Measurements from ENCODE around the gene RABIF. TPM values are rescaled to one million over a fixed set of nuclear protein-coding genes. Genes with fewer than 3 reads are reported as not detected.
"Not testable (repeated sequence)": the region's sequence is repeated elsewhere in the genome, so short reads cannot be mapped to it uniquely, and the experiment has no call there.

The RABIF gene
- total RNA-seq, 1 experiment from 2014 or later = 9.6 TPM

- Mint-ChIP-seq H3K27ac (ENCODE audit: unreplicated experiment) (no peak overlapping the region), H3K4me3 (ENCODE audit: unreplicated experiment) (no peak overlapping the region), H3K36me3 (ENCODE audit: insufficient read depth, unreplicated experiment) (no peaks in the 10 kb centered on the region), H3K4me1 (ENCODE audit: low read depth, unreplicated experiment) (peaks cover 11% of the 10 kb centered on the region), H3K9me3 (ENCODE audit: unreplicated experiment) (no peaks in the 10 kb centered on the region), H3K27me3 (ENCODE audit: insufficient read depth, unreplicated experiment) (no peaks in the 10 kb centered on the region)
- TF ChIP-seq CTCF (IDR thresholded peaks at IDR 0.05; ENCODE audit: insufficient read depth in 1 of 2, low read depth in 1 of 2, low read length in 1 of 2, severe bottlenecking in 1 of 2, unreplicated experiment in 1 of 2) = no peak
- H3K27me3 ChIP-seq (replicated peaks; ENCODE audit: control insufficient read depth, insufficient read depth, low read length) = no peaks in the 10 kb centered on the region
- H3K9me3 ChIP-seq = no peaks in the 10 kb centered on the region
- peaks cover 11% of the 10 kb centered on the region for H3K4me1 ChIP-seq
- ChIA-PET CTCF (no interaction called here), POLR2A (no interaction called here)
- no peaks in the 10 kb centered on the region for H3K36me3 ChIP-seq (ENCODE audit: control insufficient read depth, insufficient read depth, low read length)
- no TSS peak for BruUV-seq (replicated peaks)
- no peak for DNase-seq
- intact Hi-C loops (cut with micrococcal nuclease; ENCODE audit: unreplicated experiment) = no loop called here
- no peak overlapping the region for H3K4me3 ChIP-seq (ENCODE audit: low read depth, low read length)
These were observed 54.0 kb downstream of the RABIF start for GRCh38 chr1:202834771-202835547.

DNA sequence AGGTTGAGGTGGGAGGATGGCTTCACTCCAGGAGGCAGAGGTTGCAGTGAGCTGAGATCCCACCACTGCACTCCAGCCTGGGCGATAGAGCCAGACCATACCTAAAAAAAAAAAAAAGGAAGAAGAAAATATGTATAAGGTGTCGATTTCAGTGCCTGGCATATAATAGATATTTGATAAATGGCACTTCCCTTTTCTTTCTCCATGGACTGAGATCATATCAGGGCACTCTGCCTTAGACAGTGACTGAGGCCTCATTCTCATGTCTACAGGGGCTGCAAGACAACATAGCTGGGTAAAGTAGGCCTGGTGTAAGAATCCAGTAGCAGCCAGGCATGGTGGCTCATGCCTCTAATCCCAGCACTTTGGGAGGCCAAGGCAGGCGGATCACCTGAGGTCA, 57.0 kb downstream of the RABIF start:
- Histone ChIP-seq H3K4me3 (ENCODE audit: low read depth, low read length) (no peak overlapping the region), H3K27me3 (replicated peaks; ENCODE audit: control insufficient read depth, insufficient read depth, low read length) (no peaks in the 10 kb centered on the region), H3K36me3 (ENCODE audit: control insufficient read depth, insufficient read depth, low read length) (no peaks in the 10 kb centered on the region), H3K4me1 (peaks cover 8% of the 10 kb centered on the region), H3K9me3 (no peaks in the 10 kb centered on the region)
- TF ChIP-seq CTCF (IDR thresholded peaks at IDR 0.05; ENCODE audit: insufficient read depth in 1 of 2, low read depth in 1 of 2, low read length in 1 of 2, severe bottlenecking in 1 of 2, unreplicated experiment in 1 of 2) = no peak
- no TSS peak for BruUV-seq (replicated peaks)
- Mint-ChIP-seq H3K27ac (ENCODE audit: unreplicated experiment) (no peak overlapping the region), H3K36me3 (ENCODE audit: insufficient read depth, unreplicated experiment) (no peaks in the 10 kb centered on the region), H3K4me3 (ENCODE audit: unreplicated experiment) (no peak overlapping the region), H3K27me3 (ENCODE audit: insufficient read depth, unreplicated experiment) (no peaks in the 10 kb centered on the region), H3K9me3 (ENCODE audit: unreplicated experiment) (no peaks in the 10 kb centered on the region), H3K4me1 (ENCODE audit: low read depth, unreplicated experiment) (peaks cover 6% of the 10 kb centered on the region)
- intact Hi-C loops (cut with micrococcal nuclease; ENCODE audit: unreplicated experiment) = no loop called here
- no peak for DNase-seq
- POLR2A ChIA-PET = no interaction called here
- CTCF ChIA-PET = no interaction called here

- H3K27me3 ChIP-seq (replicated peaks; ENCODE audit: control insufficient read depth, insufficient read depth, low read length); H3K36me3 Mint-ChIP-seq (ENCODE audit: insufficient read depth, unreplicated experiment); H3K9me3 Mint-ChIP-seq (ENCODE audit: unreplicated experiment); H3K36me3 ChIP-seq (ENCODE audit: control insufficient read depth, insufficient read depth, low read length); H3K27me3 Mint-ChIP-seq (ENCODE audit: insufficient read depth, unreplicated experiment); H3K4me1 Mint-ChIP-seq (ENCODE audit: low read depth, unreplicated experiment); H3K4me3 Mint-ChIP-seq (ENCODE audit: unreplicated experiment); CTCF ChIA-PET; BruUV-seq (replicated peaks); DNase-seq; H3K4me3 ChIP-seq (ENCODE audit: low read depth, low read length); intact Hi-C loops (cut with micrococcal nuclease; ENCODE audit: unreplicated experiment); H3K9me3 ChIP-seq; H3K4me1 ChIP-seq; POLR2A ChIA-PET; H3K27ac Mint-ChIP-seq (ENCODE audit: unreplicated experiment): not testable (repeated sequence)
These were observed 59.7 kb downstream of the RABIF start for GRCh38 chr1:202829223-202829622.

Other genes with a start within 250 kb of the RABIF start
- 0.07 and 0.09 TPM in 2 replicates for gene SYT2, start 178.7 kb downstream of the RABIF start, total RNA-seq (2022)
- gene KDM5B, start 80.7 kb downstream of the RABIF start, total RNA-seq (2022) = 62.7 and 67.5 TPM in 2 replicates
- 1.4 TPM in 1 of 2 replicates, not detected in the other for gene PCAT6, start 78.2 kb downstream of the RABIF start, total RNA-seq (2022)
- 23.2 and 23.6 TPM in 2 replicates for gene KLHL12, start 38.1 kb upstream of the RABIF start, total RNA-seq (2022)
- gene ADIPOR1, start 69.2 kb upstream of the RABIF start, total RNA-seq (2022) = 68.3 and 71.4 TPM in 2 replicates
- gene CYB5R1, start 78.1 kb upstream of the RABIF start, total RNA-seq (2022) = 28.0 and 29.6 TPM in 2 replicates
- 62.8 and 74.3 TPM in 2 replicates for gene TMEM183A, start 118.2 kb upstream of the RABIF start, total RNA-seq (2022)
- 8.7 and 9.4 TPM in 2 replicates for gene PPFIA4, start 137.3 kb upstream of the RABIF start, total RNA-seq (2022)
- not detected in 2 replicates for gene MYOG, start 196.9 kb upstream of the RABIF start, total RNA-seq (2022)
- gene ADORA1, start 238.6 kb upstream of the RABIF start, total RNA-seq (2022) = 46.0 and 50.4 TPM in 2 replicates